HG02870 (cell line): ENCODE results near the gene TBC1D17.

Experiments
- ATAC-seq: cut with Tn5 transposase; IDR thresholded peaks from one replicate; pipeline ENCODE4 v1.9.1; 2021; ENCODE audit warnings: mild to moderate bottlenecking, moderate library complexity; ENCODE audit not compliant: unreplicated experiment

TBC1D17 gene

GRCh38 chr19:49890349-49891311 lies 13.1 kb downstream of the TBC1D17 start:
- ATAC-seq = no peak

GRCh38 chr19:49891393-49891792 lies 13.9 kb downstream of the TBC1D17 start:
- no peak for ATAC-seq

GRCh38 chr19:49892716-49893115 lies 15.2 kb downstream of the TBC1D17 start:
- no peak for ATAC-seq

- ATAC-seq = no peak
Observed at GRCh38 chr19:49894011-49894664, 16.6 kb downstream of the TBC1D17 start.

- ATAC-seq = no peak
Observed at GRCh38 chr19:49894879-49895565, 17.5 kb downstream of the TBC1D17 start.

- ATAC-seq = no peak
Observed at GRCh38 chr19:49895566-49896297, 18.2 kb downstream of the TBC1D17 start.

- peak; percentile 32 for ATAC-seq
Observed at GRCh38 chr19:49896863-49897621, 19.5 kb downstream of the TBC1D17 start, which contains the start of gene IL4I1. Gene IL4I1, minus strand, starts transcription at chr19:49896887. Its CDS starts 727 bp downstream, at chr19:49896160.

- no peak for ATAC-seq
Observed at GRCh38 chr19:49904136-49904535, 26.6 kb downstream of the TBC1D17 start.

- no peak for ATAC-seq
Observed at GRCh38 chr19:49906879-49907564, 29.5 kb downstream of the TBC1D17 start.

GRCh38 chr19:49907745-49908446 lies 30.4 kb downstream of the TBC1D17 start:
- ATAC-seq = no peak

- ATAC-seq = no peak
Observed at GRCh38 chr19:49908480-49909420, 31.2 kb downstream of the TBC1D17 start.

- no peak for ATAC-seq
Observed at GRCh38 chr19:49910179-49910578, 32.7 kb downstream of the TBC1D17 start.

GRCh38 chr19:49911381-49912145 lies 34.1 kb downstream of the TBC1D17 start:
- no peak for ATAC-seq

GRCh38 chr19:49912965-49913685 lies 35.6 kb downstream of the TBC1D17 start:
- no peak for ATAC-seq

GRCh38 chr19:49913720-49914119 lies 36.2 kb downstream of the TBC1D17 start:
- no peak for ATAC-seq

GRCh38 chr19:49915271-49915670 lies 37.8 kb downstream of the TBC1D17 start:
- ATAC-seq = no peak
